SJCRH30 (cell line): Measurements from ENCODE around the gene CCT2. TPM values are rescaled to one million over a fixed set of nuclear protein-coding genes. Genes with fewer than 3 reads are reported as not detected.

Experiments
- DNase-seq, 2 experiments: peaks; one replicate each; pipeline ENCODE4 v3.0.0-alpha.2; 2015 to 2020
- H3K27ac ChIP-seq: fragments of 250-450 bp; sonication (Bioruptor Pico); 2 replicates; pipeline ENCODE4 v1.5.1; 2020; ENCODE audit warnings: mild to moderate bottlenecking, moderate library complexity
- H3K27me3 ChIP-seq: fragments of 250-450 bp; sonication (Bioruptor Pico); 2 replicates; pipeline ENCODE4 v1.5.1; 2020; ENCODE audit warnings: mild to moderate bottlenecking, moderate library complexity
- H3K36me3 ChIP-seq: fragments of 250-450 bp; sonication (Bioruptor Pico); 2 replicates; pipeline ENCODE4 v1.5.1; 2020; ENCODE audit warnings: mild to moderate bottlenecking, moderate library complexity
- H3K4me1 ChIP-seq: fragments of 250-450 bp; sonication (Bioruptor Pico); 2 replicates; pipeline ENCODE4 v1.5.1; 2020; ENCODE audit warnings: mild to moderate bottlenecking, moderate library complexity
- H3K4me3 ChIP-seq: fragments of 250-450 bp; sonication (Bioruptor Pico); 2 replicates; pipeline ENCODE4 v1.5.1; 2020; ENCODE audit warnings: mild to moderate bottlenecking, moderate library complexity
- H3K9me3 ChIP-seq: fragments of 250-450 bp; sonication (Bioruptor Pico); replicated peaks from 2 replicates; pipeline ENCODE4 v1.5.1; 2020; ENCODE audit warnings: mild to moderate bottlenecking, moderate library complexity
- total RNA-seq: library from RNA; depleted of rRNA; stranded (reverse); fragments of >200 nt; shearing (Covaris generic); gene quantifications from 2 replicates; pipeline ENCODE4 v1.2.3, GENCODE V29; 2014; rRNA removed

Gene CCT2
- 355 and 361 TPM in 2 replicates for total RNA-seq

DNA sequence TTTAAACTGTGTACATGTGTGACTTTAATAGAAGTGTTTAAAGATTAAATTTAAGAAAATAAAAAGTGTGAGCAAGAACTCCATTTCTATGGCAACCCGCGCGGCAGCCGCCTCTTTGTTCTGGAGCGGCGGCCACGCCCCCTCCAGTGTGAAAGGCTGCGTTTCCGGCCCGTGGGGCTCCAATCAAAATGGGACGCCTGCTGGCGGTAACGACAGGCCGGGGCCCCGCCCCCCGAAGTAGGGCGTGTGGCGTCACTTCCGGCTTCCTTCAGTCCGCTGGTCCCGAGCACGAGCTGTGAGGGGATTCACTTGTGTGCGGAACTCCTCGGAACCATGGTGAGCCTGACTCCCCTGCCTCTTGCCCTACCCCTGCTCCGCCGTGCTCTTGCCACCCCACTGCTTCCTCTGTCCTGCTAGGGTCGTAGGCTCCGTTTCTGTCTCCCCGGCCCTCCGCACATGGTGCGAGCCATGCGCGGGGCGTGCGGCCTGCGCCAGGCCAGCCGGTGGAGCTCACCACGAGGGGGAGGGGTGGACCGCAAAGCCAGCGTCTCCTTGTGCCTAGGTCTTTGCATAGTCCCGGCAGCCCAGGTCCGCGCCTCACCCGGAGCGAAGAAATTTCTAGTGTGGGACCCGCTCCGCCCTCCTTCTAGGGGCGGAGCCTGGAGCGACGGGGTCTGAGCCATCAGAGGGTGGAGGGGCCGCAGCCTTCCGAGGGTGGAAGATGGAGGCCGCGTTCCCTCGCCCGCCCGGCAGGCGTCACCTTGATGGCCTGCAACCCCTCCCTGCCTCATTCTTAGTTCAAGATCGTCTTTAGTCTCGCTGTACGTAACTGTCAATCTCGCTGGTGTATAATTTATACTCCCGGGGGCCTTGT is at the start of gene CCT2:
TSS of gene CCT2 (plus strand) at position 271 of the 874 bp plus-strand sequence. CDS start at position 334, 63 bp downstream.
- Histone ChIP-seq H3K9me3 (no peaks in the 10 kb centered on the region), H3K4me1 (no peaks in the 10 kb centered on the region; the same call in 1 of the 2 replicates), H3K4me3 (peak within 1 kb of the TSS; percentile 99), H3K27ac (peak within 1 kb of the TSS; percentile 90), H3K27me3 (no peaks in the 10 kb centered on the region), H3K36me3 (peaks cover 42% of the 10 kb centered on the region)
- peak; percentile 95 to 96 for DNase-seq

DNA sequence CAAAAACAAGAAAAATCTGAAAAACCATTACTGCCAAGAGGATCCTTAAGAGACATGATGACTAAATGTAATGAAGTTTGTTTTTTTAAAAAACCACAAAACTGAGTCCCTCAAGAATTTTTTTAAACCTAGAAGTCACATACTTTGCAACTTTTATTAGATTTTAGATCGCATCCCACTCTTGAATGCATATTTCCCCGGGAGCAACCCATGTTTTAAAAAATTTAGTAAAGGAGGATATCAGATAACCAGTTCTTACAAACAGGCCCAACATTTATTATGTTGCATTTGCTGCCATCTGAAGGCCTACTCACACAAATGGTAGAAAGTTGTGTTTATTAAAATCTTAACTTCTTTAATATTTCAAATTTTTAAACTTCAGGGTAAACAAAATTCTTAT is 44.3 kb upstream of the CCT2 start:
- no peak overlapping the region for H3K4me3 ChIP-seq
- no peaks in the 10 kb centered on the region for H3K27me3 ChIP-seq
- peaks cover 6% of the 10 kb centered on the region for H3K9me3 ChIP-seq
- no peaks in the 10 kb centered on the region for H3K4me1 ChIP-seq
- H3K36me3 ChIP-seq = peaks cover 13% of the 10 kb centered on the region
- DNase-seq = no peak
- no peak overlapping the region for H3K27ac ChIP-seq

DNA sequence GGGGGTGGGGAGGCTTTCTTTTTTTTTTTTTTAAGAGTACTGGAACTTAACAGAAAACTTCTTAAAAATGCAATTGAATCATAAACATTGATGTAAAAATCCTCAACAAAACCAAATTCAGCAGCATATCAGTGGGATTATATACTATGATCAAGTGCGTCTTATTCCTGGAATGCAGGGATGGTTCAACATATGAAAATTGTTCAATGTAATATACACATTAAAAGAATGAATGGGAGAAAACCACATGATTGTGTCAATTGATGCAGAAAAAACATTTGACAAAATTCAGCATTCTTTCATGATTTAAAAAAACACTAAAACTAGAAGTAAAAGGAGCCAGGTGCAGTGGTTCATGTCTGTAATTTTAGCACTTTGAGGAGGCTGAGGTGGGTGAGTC is 41.2 kb upstream of the CCT2 start:
- no peak for DNase-seq
- Histone ChIP-seq H3K27ac (no peak overlapping the region), H3K9me3 (peaks cover 6% of the 10 kb centered on the region), H3K4me3 (no peak overlapping the region), H3K36me3 (0 out of 2 replicates have a peak, but pooled peaks cover 2% of the 10 kb centered on the region), H3K27me3 (no peaks in the 10 kb centered on the region), H3K4me1 (no peaks in the 10 kb centered on the region)

DNA sequence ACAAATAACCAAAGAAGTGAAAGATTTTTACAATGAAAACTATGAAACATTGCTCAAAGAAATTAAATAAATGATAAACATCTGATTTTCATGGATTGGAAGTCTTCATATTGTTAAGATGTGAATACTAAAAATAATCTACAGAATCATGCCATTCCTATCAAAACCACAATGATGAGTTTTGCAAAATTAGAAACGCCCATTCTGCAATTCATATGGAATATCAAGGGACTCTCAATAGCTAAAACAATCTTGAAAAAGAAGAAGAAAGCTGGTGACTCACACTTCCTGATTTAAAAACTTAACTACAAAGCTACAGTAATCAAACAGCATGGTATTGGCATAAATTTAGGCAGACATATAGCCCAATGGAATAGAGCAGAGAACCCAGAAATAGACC is 40.2 kb upstream of the CCT2 start:
- no peak for DNase-seq
- Histone ChIP-seq H3K4me1 (no peaks in the 10 kb centered on the region), H3K27ac (no peak overlapping the region), H3K9me3 (peaks cover 6% of the 10 kb centered on the region), H3K4me3 (no peak overlapping the region), H3K36me3 (0 out of 2 replicates have a peak, but pooled peaks cover 2% of the 10 kb centered on the region), H3K27me3 (no peaks in the 10 kb centered on the region)

DNA sequence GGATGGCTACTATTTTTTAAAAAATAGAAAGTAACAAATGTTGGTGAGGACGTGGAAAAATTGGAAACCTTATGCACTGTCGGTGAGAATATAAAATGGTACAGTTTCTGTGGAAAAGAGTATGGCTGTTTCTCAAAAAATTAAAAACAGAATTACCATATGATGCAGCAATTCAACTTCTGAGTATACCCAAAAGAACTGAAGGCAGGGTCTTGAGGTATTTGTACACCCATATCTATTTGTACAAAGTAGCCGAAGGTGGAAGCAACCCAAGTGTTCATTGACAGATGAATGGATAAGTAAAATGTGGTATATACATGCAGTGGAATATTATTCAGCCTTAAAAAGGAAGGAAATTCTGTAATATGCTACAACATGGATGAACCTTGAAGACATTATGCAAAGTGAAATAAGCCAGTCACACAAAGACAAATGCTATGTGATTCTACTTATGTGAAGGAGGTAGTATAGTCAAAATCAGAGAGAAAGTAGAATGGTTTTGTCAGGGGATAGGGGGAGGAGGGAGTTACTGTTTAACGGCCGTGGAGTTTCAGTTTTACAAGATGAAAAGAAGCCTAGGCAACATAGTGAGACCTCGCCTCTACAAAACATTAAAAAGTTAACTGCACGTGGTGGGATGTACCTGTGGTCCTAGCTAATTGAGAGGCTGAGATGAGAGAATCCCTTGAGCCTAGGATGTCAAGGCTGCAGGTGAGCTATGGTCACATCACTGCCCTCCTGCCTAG is 38.4 kb upstream of the CCT2 start:
- H3K27me3 ChIP-seq = no peaks in the 10 kb centered on the region
- H3K36me3 ChIP-seq = 0 out of 2 replicates have a peak, but pooled peaks cover 2% of the 10 kb centered on the region
- H3K4me3 ChIP-seq = no peak overlapping the region
- peaks cover 6% of the 10 kb centered on the region for H3K9me3 ChIP-seq
- no peak for DNase-seq
- H3K4me1 ChIP-seq = no peaks in the 10 kb centered on the region
- no peak overlapping the region for H3K27ac ChIP-seq

DNA sequence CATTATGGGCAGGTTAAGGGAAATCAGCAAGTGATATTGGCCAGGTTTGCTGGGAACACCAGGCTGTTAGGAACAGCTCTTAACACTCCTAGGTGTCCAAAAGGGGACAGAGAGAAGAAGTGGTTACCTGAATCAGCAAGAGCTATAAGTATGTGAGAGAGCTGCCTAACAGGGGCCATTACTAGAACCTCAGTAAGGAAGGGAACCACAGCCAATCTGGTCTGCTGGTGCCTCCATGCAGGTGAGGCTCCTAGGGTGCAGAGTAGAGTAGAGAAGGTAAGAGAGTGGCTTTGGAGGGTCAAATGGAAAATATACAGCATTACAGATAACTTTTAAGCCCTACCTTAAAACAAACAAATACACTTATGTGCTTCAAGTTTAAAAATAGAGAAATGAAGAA is 36.6 kb upstream of the CCT2 start:
- peaks cover under 1% of the 10 kb centered on the region; the same call in 1 of the 2 replicates for H3K9me3 ChIP-seq
- H3K36me3 ChIP-seq = no peaks in the 10 kb centered on the region
- H3K27me3 ChIP-seq = no peaks in the 10 kb centered on the region
- no peak overlapping the region for H3K27ac ChIP-seq
- DNase-seq = no peak
- no peak overlapping the region for H3K4me3 ChIP-seq
- H3K4me1 ChIP-seq = peaks cover 2% of the 10 kb centered on the region; the same call in 1 of the 2 replicates

DNA sequence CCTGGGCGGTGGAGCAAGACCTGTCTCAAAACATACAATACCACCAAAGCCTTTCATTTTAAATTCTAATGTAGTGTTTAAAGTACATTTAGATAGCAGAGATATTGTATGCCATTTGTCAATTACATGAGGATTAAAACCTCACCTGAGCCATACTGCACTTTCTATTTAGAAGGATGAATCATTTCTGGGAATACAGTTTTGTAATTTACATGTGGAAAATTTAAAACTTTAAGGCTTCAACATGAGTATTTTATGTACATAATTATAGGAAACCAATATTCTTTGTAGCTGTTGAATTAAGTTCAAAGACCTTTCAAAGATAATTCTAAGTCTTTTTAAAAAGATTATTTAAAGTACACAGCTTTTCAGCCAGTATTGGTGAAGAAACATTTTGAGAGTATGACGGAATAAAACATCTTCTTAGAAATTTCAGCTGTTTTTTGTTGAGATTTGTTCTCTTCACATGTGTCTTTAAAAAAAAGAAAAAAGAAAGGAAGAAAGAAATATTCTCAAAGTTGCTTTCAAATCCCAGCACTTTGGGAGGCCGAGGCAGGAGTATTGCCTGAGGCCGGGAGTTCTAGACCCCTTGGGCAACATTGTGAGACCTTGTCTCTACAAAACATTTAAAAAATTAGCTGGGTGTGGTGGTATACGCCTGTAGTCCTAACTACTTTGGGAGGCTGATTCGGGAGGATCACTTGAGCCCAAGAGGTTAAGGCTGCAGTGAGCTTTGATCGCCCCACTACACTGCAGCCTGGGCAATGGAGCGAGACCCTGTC is 34.5 kb upstream of the CCT2 start:
- peaks cover 4% of the 10 kb centered on the region; the same call in 1 of the 2 replicates for H3K36me3 ChIP-seq
- no peaks in the 10 kb centered on the region for H3K27me3 ChIP-seq
- H3K27ac ChIP-seq = no peak overlapping the region
- H3K9me3 ChIP-seq = no peaks in the 10 kb centered on the region
- DNase-seq = no peak
- H3K4me3 ChIP-seq = no peak overlapping the region
- H3K4me1 ChIP-seq = peaks cover 6% of the 10 kb centered on the region

DNA sequence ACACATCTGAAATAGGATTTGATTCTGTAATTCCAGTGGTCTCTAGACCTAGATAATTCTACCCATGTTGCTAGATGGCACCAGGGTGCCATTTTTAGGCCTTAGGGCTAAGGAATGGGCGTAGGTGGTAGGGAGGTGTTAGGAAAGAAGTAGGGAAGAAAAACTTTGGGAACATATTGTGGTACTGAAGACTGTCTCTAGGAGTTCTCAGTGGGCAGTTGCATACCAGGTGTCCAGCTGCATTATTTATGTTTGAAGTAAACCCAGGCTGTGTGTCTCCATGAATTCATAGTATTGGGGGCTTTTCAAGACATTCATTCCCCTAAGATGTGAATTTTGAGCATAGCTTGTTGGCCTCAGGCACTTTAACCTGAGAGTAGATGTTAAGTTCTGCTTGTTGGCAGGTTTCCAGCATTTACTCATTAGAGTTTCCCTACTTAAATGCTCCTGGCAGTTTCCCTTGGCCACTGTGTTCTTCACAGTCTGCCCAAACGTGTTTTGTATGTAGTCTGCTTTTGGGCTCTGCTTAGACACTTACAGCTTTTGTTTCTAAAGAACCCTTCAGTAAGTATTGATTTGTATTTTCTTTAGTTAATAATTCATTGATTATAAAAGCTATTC is 31.5 kb upstream of the CCT2 start:
- no peaks in the 10 kb centered on the region for H3K27me3 ChIP-seq
- peak; percentile 19 to 63 for DNase-seq
- H3K4me1 ChIP-seq = peaks cover 6% of the 10 kb centered on the region
- no peak overlapping the region for H3K4me3 ChIP-seq
- no peak overlapping the region for H3K27ac ChIP-seq
- no peaks in the 10 kb centered on the region for H3K9me3 ChIP-seq
- peaks cover 13% of the 10 kb centered on the region for H3K36me3 ChIP-seq

DNA sequence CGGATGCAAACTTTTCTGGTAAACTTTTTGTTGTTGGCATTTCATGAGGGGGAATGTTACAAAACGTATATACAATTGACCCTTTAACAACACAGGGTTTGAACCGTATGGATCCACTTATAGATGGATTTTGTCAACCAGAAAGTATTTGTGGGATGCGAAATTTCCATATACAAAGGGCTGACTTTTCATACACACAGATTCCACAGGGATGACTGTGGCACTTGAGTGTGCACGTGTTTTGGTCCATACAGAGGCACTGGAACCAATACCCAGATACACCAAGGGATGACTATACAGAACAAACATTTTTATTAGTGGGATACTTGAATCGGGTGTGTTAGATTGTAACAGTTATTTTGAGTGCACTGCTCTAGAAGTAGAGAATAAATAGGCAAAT is 29.8 kb upstream of the CCT2 start:
- no peak for DNase-seq

DNA sequence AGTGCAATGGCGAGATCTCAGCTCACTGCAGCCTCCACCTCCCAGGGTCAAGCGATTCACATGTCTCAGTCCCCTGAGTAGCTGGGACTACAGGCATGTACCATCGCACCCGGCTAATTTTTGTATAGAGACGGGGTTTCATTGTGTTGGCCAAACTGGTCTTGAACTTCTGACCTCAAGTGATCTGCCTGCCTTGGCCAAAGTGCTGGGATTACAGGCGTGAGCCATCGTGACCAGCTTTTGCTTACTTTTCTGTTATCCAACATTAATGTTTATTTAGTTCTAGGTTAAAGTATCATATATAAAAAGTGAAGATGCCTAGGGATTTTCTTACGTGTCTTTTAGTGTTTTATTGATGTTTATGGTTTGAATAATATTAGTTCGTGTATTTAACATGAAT is 28.9 kb upstream of the CCT2 start:
- DNase-seq = no peak
- Histone ChIP-seq H3K4me3 (no peak overlapping the region), H3K4me1 (peaks cover 6% of the 10 kb centered on the region), H3K36me3 (peaks cover 13% of the 10 kb centered on the region), H3K9me3 (no peaks in the 10 kb centered on the region), H3K27me3 (no peaks in the 10 kb centered on the region), H3K27ac (no peak overlapping the region)

More for the DNA sequence above, 29.8 kb upstream of the CCT2 start:
- peaks cover 6% of the 10 kb centered on the region for H3K4me1 ChIP-seq
- H3K4me3 ChIP-seq = no peak overlapping the region
- no peak overlapping the region for H3K27ac ChIP-seq
- H3K36me3 ChIP-seq = peaks cover 13% of the 10 kb centered on the region
- no peaks in the 10 kb centered on the region for H3K27me3 ChIP-seq
- no peaks in the 10 kb centered on the region for H3K9me3 ChIP-seq

DNA sequence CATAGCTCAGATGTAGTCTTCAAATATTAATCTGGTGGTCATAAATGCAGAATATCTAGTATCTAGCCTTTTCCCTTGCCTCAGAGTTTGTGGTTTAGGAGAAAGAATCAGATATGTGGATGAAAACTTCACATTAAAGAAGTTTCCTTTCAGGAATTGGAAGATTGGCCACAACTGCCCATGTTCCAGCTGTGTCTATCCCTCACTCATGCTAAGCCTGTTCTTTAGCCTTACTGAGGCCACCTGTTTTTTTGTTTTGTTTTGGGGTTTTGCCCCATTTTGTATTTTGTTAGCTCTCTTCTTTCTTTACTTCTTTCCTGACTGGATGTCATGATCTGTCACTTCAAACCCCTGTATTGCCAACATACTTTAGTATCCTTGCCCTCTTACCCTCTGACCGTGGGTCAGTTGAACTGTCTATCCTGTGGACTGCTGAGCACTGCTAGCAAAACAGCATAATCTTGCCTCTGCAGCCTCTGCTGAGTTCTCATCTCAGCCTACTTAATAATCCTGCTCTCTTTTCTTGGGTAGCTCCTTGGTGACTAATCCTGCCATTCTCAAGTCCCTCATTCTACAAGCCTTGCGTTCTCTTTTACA is 22.0 kb upstream of the CCT2 start:
- H3K36me3 ChIP-seq = no peaks in the 10 kb centered on the region; the same call in 1 of the 2 replicates
- H3K27ac ChIP-seq = peak overlapping the region; percentile 47
- no peaks in the 10 kb centered on the region for H3K27me3 ChIP-seq
- peaks cover 13% of the 10 kb centered on the region for H3K4me1 ChIP-seq
- no peaks in the 10 kb centered on the region for H3K9me3 ChIP-seq
- DNase-seq = peak; percentile 34 to 72
- H3K4me3 ChIP-seq = no peak overlapping the region

DNA sequence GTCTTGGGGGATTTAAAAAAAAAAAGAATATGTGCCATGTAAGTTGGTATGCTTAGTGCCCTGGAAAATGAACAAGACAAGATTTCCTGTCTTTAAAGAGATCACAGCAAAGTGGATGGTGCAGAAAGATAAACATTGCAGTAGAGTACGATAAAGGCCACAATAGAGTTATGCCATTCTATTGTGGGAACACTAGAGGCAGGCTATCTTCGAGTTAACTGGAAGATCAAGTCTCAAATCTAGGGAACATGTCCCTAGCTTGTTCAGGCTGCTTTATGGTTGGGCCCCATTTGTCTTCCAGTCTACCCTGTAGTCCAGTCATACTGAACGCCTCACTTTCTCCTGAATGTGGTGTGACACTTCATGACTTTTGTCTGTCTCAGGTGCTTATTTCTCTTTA is 18.7 kb upstream of the CCT2 start:
- H3K27ac ChIP-seq = no peak overlapping the region
- no peak overlapping the region for H3K4me3 ChIP-seq
- H3K27me3 ChIP-seq = no peaks in the 10 kb centered on the region
- peaks cover 13% of the 10 kb centered on the region for H3K4me1 ChIP-seq
- peaks cover 12% of the 10 kb centered on the region for H3K36me3 ChIP-seq
- no peaks in the 10 kb centered on the region for H3K9me3 ChIP-seq
- no peak for DNase-seq

DNA sequence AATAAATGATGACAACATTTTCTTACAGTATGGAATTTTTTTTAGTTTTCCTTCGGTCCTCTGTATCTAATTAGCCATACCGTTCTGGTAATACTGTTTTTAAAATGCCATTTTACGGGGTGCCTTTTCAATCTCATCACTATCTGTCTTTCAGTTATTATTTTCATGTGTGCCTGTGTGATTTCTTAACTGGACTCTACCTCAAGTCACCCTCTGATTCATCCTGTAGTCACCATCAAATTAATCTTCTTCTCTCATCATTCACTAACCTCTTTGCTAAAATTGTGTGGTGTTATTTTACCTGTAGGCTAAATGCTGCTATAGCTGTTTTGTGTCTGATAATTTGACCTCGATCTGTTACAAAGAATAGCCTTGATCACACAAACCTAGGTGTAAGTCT is 16.0 kb upstream of the CCT2 start:
- H3K36me3 ChIP-seq = peaks cover 25% of the 10 kb centered on the region
- no peaks in the 10 kb centered on the region for H3K9me3 ChIP-seq
- no peak overlapping the region for H3K27ac ChIP-seq
- H3K27me3 ChIP-seq = no peaks in the 10 kb centered on the region
- H3K4me1 ChIP-seq = no peaks in the 10 kb centered on the region
- H3K4me3 ChIP-seq = no peak overlapping the region
- no peak for DNase-seq

DNA sequence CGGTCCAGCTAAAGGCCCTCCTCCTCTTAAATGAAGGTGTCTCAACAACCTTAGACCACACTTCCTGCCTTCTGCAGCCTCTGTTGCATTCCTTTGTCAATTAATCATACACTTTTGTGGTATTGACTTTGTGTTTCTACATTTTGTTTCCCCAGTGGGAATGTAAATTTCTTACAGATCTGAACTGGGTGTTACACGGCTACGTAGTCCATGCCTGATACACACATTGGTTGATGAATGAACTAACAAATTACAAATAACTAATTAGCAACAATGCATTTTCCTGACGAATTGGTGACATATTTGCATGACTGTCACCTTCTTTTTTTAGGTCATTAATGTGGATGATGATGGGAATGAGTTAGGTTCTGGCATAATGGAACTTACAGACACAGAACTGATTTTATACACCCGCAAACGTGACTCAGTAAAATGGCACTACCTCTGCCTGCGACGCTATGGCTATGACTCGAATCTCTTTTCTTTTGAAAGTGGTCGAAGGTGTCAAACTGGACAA is 15.2 kb upstream of the CCT2 start:
- H3K9me3 ChIP-seq = no peaks in the 10 kb centered on the region
- H3K36me3 ChIP-seq = peaks cover 31% of the 10 kb centered on the region
- no peak for DNase-seq
- H3K4me3 ChIP-seq = no peak overlapping the region
- no peaks in the 10 kb centered on the region for H3K27me3 ChIP-seq
- H3K4me1 ChIP-seq = no peaks in the 10 kb centered on the region
- no peak overlapping the region for H3K27ac ChIP-seq
